DMS53 treated with DMSO at 0.1 percent for 48 hours (cell line): ENCODE data around the gene PLCB1.
"Not testable (repeated sequence)": the region's sequence is repeated elsewhere in the genome, so short reads cannot be mapped to it uniquely, and the experiment has no call there.

Experiments used
- DNase-seq: peaks from one replicate; lab custom pipeline; 2025; ENCODE audit not compliant: unreplicated experiment; lab: John Stamatoyannopoulos, UW

PLCB1 gene

DNA sequence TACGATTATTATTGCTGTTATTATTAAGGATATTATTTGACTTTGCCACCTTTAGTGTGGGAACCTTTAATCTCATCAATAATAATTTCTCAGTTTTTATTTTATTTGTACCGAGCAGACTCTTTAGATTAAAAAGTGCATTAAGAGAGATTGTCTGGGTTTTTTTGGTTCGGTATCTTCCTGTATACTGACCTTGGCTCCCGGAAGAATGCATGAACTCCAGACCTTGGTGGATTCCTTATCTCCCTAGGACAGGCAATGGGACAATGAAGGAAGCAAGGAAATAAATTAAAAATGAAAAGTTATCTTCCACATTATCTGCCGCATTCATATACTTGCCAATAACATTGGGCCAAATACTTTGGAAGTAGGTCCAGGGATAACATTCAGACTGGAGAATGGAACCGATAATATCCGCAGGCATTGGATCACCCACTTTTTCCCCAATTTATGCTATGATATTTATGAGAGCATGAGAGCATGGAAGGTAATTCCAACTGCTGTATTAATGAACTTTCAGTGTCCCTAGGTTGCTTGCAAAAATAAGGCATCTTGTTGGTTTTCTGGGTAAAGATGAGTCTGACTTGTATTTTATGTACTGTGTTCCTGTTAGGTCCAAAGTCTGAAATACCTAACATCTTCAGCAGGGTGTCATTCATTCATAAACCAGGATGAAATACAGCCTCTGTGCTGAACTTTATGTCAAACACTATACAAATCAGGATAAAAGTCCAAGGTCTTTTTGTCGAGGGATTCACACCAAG, 232.1 kb downstream of the PLCB1 start:
- DNase-seq: no peak

DNA sequence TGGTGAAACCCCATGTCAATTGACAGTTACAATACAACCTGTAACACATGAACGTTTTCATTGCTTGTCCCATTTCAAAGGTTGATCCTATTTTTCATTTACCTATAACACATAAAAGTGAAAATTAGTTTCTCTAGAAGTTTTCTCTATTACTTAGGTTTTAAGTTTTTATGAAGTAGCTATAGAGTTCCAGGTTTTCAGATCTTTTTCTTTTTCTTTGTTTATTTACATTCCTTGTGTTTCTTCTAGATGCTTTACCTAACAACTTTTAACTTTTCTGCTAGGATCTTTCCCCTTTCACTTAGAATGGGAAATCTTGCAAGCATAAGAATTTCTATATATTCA, 232.6 kb downstream of the PLCB1 start:
- DNase-seq: no peak

DNA sequence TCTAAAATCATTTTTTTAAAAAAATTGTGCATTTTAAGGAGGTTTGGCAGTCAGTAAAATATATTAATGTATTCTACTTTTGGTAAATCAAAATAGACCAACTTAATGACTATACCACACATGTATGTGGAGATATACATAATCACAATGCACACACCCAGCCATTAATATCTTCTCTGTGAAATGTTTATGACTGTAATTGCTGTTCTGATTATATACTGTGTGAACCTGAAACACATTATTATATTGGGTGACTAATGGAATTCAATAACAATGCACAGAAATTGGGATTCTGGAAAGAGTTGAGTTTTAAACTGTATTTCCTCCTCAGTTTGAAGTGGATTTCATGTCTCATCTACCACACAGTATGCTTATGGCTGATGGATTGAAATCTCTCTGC, 233.6 kb downstream of the PLCB1 start:
- no peak for DNase-seq

DNA sequence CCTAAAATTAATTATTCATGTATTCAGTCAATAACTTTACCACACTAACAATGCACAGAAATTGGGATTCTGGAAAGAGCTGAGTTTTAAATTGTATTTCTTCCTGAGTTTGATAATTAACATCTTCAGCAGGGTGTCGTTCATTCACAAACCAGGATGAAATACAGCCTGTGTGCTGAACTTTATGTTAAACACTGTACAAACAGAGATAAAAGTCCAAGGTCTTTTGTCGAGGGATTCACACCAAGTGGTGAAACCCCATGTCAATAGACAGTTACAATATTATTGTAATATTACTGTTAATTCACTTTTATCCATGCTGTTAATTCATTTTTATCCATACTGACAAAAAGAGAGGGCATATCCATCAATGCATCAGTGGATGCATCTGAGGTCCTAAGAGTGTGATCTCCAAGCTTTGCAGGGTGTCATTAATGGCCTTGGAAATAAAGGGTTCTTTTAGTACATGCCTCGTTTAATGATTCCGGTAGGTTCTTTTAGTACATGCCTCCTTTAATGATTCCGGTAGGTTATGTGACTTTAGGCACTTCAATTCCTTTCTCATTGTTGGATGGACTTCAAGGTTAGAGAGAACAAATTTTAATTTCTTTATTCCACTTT, 234.3 kb downstream of the PLCB1 start:
- DNase-seq: no peak

DNA sequence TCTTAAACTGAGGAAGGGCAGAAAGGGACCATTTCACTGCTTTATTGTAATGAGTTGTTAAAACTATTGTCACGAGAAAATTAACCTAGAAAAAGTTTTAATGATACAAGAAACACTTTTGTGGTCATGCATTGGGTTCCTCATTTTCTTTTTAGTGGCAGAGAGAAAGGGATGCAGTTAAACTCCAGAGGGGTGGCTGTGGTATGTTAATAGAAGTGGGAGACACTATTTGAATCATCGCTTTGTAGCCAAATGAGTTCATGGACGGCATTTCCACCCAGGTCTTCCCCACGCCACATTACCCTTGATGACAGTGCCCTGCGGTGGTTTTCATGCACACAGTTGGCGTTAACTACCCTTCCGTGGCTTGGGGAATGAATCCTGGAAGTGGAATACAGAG, 235.6 kb downstream of the PLCB1 start:
- no peak for DNase-seq

DNA sequence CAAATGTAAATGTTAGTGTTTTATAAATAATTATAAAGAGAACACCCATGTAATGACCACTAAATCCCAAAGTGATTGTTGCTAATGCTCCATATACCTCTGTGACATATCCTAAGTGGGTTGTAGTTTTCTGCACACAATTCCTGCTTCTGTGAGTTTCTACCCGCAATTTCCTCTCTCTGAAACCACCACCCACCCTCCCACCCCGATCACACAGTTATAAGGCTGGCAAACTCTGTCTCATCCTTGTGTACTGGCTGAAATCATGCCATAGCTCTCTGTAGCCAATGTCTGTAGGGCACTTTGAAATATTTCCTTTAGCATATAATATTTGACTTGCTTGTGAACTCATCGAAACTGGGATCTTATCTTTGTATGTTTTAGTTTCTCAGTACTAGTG, 236.6 kb downstream of the PLCB1 start:
- no peak for DNase-seq

DNA sequence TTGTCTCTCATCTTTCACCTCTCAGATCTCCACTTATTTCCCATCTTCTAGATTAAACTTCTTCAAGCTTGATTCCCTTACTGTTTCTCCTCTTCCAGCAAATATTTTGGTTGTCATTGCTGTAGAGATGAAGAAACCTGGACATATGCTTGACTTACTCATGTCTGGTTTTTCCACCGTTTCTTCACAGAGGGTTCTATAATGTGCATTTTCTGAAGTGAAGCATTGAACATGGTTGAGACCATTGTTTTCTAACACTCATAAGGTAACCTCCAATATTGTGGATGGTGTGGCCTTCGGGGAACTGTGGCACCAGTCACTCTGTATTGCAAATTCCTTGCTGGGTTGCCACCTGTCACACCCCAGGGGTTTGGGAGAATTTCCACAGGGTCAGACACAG, 237.2 kb downstream of the PLCB1 start:
- no peak for DNase-seq

DNA sequence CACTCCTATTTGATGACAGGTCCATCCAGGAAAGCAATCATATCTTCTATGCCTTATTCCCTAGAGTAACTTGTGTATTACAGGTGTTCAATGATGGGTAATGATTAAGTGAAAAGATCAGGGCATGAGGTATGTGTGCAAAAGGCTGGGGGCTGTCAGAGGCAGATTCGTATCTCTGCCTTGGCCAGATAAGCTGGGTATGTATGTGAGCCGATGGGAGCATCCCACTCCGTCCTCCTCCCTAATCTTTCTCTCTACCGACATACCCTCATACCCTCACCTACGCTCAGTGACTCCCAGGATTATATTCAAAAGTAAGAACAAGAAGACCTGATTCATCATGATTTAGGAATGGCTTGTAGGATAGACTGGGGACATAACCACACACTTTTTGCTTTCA, 238.7 kb downstream of the PLCB1 start:
- no peak for DNase-seq

DNA sequence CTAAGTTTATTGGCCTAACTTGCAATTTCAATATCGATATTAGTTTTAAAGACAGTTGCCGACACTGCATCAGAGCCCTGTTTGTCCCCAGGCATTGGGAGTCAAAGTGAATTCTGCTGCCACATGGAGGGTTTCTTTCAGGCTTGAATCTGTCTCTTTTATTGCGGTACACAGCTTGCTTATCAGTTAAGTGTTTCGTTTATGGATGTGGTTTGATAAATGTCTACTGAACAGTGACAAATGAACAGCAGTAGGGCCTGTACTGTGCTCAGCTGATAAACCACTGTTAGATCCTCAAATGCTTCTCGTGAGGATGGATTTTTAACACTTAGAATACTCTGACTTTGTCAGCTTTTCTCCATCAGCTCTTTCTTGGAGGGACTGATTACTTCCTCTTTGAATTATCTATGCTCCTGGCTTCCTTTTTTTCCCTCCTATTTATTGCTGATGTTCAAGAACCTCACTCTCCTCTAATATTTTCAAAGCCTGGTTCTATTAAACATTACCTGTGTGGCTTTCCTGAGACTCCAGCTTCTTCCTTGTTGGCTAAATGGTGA, 240.8 kb downstream of the PLCB1 start:
- DNase-seq: no peak

DNA sequence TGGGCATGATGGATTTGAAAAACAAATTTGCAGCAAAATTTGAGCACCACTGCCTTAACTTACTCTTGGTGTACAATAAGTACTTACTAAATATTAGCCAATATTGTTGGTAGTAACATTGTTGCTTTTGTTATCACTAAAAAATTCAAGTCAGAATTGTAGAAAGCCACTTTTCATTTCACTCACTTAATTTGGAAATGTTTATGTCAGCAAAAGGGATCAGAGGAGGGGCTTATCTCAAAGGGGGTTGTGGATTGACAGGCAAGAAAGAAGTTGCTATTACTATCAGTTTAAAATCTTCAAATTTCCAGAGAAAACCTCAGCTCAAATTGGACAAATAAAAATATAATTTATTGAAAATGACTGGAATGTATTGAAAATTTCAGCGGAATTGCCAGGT, 241.5 kb downstream of the PLCB1 start:
- no peak for DNase-seq

DNA sequence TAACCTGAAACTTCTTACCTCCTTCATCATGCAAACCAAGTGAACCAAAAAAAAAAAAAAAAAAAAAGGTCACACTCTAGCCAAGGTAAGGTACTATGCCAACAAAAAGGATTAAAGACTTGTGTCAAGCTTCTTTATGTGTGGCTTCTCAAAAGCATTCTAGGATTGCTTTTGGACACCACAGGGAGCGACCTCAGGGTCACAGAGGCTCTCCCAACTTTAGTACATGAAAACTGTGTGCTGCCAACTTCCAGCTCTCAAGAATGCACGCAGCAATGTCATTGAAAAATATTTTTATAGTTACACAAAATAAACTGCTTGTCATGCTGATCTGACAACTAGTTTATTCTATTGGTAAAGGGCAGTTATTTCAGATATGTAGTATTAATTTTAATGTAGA, 243.8 kb downstream of the PLCB1 start:
- DNase-seq: no peak

DNA sequence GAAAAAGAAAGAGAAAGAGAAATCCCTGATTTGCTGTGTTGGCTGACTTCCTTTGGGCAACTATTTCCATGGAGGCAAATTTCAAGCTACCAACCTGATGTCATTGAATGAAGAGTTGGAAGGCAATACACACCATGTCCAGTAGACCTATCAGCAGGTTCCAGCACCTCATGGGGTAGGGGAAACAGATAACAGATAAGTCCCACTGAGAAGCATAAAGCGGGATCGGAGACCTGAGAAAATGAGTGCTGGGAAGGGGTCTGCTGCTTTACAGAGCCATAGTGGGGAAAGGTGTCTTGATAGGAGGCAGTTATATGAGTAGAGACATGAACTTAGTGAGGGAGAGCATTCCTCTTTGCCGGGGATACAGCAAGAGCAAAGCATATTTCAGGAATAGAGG, 244.9 kb downstream of the PLCB1 start:
- no peak for DNase-seq

DNA sequence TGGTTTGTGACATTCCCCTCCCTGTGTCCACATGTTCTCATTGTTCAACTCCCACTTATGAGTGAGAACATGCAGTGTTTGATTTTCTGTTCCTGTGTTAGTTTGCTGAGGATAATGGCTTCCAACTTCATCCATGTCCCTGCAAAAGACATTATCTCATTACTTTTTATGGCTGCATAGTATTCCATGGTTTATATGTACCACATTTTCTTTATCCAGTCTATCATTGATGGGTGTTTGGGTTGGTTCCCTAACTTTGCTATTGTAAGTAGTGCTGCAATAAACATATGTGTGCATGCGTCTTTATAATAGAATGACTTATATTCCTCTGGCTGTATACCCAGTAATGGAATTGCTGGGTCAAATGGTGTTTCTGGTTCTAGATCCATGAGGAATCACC, 247.1 kb downstream of the PLCB1 start:
- not testable (repeated sequence) for DNase-seq

DNA sequence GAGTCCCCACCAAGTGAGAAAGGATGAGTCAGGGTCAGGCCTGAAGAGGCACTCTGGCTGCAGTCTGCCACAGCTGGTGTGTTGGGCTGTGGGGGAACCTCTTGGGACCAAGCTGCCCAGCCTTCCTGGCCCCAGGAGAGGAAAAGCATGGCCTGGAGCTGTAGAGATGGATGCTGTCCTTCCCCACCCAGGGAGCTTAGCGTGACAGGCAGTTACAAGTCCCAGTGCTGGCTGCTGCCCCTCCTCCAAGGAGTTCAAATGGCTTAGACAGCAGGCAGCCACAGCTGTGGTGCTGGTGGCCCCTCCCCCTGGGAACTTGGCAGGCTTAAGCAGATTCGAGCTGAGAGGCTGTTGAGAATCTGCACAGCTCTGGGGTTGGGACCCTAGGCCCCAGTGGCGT, 253.2 kb downstream of the PLCB1 start:
- no peak for DNase-seq

DNA sequence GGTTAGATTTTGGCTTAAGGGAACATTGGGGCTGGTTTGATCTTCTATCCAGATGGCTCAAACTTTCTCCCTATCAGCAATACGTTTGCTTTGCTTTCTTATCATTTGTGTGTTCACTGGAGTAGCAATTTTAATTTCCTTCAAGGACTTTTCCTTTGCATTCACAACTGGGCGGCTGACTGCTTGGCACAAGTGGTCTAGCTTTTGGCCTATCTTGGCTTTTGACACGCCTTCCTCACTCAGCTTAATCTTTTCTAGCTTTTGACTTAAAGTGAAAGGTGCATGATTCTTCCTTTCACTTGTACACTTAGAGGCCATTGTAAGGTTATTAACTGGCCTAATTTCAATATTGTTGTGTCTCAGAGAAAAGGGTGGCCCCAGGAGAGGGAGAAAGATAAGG, 254.9 kb downstream of the PLCB1 start:
- DNase-seq: no peak

DNA sequence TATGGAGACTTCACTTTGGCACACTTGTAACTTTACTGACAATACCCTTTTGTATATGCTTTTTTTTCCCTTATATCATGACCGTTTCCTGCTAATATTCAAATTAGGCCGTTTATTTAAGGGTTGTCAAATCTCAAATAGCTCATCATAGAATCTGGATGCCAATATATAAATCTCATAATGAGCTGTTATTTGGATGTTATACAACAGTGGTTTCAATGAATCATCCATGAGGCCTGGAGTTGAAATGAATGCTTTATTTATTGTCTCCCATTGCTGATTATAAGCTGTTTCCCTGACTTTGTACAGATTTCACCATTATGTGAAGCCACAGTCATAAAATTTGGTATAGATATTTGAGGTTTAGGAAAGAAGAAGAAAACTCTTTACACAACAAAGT, 256.1 kb downstream of the PLCB1 start:
- no peak for DNase-seq

DNA sequence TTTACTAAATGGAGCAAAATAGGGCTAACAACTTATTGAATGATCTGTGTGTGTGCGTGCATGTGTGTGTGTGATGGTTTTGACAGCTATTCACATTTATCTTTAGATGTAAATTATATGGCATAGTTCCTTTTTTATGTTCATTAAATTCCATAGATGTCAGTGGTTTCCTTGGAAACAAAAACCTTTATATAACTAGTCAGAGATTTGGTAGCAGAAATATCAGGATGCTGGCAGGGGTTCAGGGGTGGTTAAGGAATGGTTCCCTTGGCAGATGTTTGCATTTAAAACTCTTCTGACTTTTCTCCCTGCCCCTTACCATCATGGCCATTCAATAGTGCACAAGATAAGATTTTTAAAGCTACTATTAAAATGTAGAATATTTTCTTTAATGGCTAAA, 256.6 kb downstream of the PLCB1 start:
- DNase-seq: no peak

DNA sequence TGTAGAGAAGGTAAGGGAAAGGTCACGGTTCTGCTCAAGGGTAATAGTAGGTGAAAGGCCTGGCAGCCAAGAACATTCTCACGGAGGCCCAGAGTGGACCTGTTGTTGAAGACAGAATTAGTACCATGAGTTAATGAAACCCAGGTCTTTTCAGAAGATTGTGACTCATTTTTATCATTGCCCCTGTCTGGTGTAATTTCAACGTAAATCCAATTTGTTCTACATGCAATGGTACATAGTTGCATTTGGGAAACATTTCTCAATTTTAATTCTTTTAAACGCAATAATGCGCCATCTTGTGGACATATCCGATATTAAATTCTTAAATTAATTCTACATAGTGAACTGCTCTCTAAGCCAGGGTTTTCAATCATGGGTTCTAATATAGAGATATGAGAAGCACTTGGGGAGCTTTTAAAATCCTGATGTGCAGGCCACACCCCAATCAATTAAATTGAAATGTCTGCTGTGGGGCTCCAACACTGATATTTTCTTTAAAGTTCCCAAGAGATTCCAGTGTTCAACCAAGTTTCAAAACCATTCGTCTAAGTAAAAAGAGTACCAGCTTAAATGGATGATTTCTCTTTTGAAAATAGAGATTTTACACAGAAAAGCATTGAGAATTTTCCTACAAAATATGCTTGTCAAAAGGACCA, 257.4 kb downstream of the PLCB1 start:
- DNase-seq: peak; percentile 44

DNA sequence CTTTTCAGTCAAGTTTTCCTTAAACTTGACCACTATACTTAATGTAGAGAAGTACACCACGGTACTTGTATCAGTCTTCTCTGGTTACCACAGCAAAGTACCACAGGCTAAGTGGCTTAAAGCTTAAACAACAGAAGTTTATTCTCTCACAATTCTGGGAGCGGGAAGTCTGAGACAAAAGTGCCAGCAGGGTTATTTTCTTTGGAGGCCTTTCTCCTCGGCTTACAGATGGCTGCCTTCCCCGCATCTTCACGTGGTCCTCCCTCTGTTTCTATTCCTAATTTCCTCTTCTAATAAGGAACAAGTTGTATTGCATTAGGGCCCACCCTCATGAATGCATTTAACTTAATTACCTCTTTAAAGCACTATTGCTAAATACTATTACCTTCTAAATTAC, 258.0 kb downstream of the PLCB1 start:
- no peak for DNase-seq

DNA sequence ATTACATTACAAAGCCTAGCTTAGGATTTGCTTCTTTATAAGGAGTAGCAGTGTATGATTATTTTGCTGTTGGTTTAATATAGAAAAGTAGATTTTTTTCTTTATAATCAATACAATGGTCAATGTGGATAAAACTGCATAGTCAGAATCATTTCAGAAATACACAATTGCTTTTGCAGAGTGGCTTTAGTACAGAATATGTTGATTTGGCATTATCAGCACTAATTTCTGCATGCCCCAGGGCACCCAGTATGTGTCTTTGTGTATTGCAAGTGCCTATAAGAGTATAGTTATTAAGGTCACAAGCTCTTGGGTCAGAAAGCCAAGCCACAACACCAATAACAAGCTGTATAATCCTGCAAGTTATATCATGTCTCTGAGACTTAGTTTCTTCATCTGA, 258.4 kb downstream of the PLCB1 start:
- no peak for DNase-seq

DNA sequence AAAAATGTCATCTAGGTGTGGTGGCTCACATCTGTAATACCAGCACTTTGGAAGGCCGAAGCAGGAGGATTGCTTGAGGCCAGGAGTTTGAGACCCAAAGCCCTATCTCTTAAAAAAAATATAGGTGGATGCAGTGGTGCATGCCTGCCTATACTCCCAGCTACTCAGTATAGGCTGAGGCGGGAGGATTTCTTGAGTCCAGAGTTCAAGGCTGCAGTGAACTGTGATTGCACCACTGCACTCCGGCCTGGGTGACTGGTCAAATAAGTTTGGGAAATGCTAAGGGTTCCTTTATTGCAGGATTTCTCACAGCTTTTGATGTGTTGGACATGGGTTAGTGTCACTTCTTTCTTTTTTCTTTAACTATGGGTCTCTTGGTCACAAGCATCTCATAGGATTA, 261.3 kb downstream of the PLCB1 start:
- no peak for DNase-seq

DNA sequence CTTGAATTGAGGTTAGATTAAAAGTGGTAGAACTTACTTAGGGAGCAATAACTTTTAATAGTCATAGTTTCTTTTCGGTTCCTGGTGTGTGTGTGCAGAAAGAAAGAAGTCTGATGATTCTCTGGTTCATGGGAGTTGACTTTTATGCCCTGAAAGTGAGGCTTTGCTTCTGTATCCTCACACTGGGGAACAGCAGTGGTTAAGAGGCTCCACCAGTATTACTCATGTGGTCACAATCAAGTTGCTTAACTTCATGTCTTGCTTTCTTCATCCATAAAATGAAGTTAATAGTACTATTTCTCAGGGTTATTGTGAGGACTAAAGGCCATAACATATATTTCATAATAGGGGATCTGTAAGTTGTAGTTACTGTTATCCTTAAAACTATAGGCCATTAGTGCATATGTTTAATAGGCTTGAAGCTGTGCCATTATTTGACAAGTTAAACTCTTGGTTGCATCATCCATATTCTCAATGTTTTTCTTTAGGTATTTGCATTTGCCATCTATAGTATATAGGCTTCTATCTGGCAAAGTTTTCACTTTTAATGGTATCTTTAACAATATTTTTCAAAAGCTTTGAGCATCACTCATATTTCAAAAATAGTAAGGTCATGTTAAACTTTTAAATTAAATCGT, 262.4 kb downstream of the PLCB1 start:
- DNase-seq: no peak
